DND-41 (cell line): ENCODE data around the gene ZBTB8OS.
A peak's percentile ranks its signal among the peaks of the same experiment; 100 is the strongest.

ENCODE experiments used
- CTCF ChIP-seq: IDR thresholded peaks from 2 replicates; pipeline ENCODE4 v1.5.1; 2012; ENCODE audit warnings: borderline replicate concordance, low read length, moderate library complexity, mild to moderate bottlenecking; ENCODE audit not compliant: poor library complexity, severe bottlenecking; ENCODE audit errors: extremely low read depth
- EZH2 ChIP-seq: IDR thresholded peaks from 3 replicates; pipeline ENCODE4 v1.6.1; 2012; ENCODE audit warnings: borderline replicate concordance, low read depth, mild to moderate bottlenecking, moderate library complexity, low read length, inconsistent platforms; ENCODE audit not compliant: severe bottlenecking

GRCh38 chr1:32650752-32651460, 556 bp upstream of the ZBTB8OS start, which contains the start of gene RBBP4:
- TF ChIP-seq CTCF (peak; percentile 8), EZH2 (no peak)
